Thyroid gland (tissue), 4 donors: ENCODE data around the gene EML4.

Experiments used
- CTCF ChIP-seq, 6 experiments: fragments of 200-600 bp in 3 of 6; fragments of 450-650 bp in 3 of 6; sonication (generic) in 3 of 6; IDR thresholded peaks; one replicate each; pipeline ENCODE4 v1.5.1; 2016 to 2019; ENCODE audit warnings: antibody characterized with exemption in 6 of 6, mild to moderate bottlenecking in 2 of 6, inconsistent platforms in 1 of 6, moderate library complexity in 1 of 6
- POLR2A ChIP-seq, 2 donors: fragments of 450-650 bp; IDR thresholded peaks; one replicate each; pipeline ENCODE4 v1.6.1; 2017; ENCODE audit warnings: antibody characterized with exemption in 2 of 2, mild to moderate bottlenecking in 2 of 2, moderate library complexity in 1 of 2

GRCh38 chr2:42203792-42204191, 34.6 kb downstream of the EML4 start:
- TF ChIP-seq POLR2A (IDR thresholded peaks at IDR 0.05) (no peak), CTCF (IDR thresholded peaks at IDR 0.05) (no peak)
